Heart left ventricle (tissue), 16 donors: ENCODE results near the gene VAPA. TPM values are rescaled to one million over a fixed set of nuclear protein-coding genes. Genes with fewer than 3 reads are reported as not detected.

Source experiments
- ATAC-seq, 4 donors: fragments of 200-7000 bp; cut with Tn5 transposase; one replicate each; pipeline ENCODE4 v1.9.1; 2020 to 2022; ENCODE audit warnings: moderate library complexity in 4 of 4, mild to moderate bottlenecking in 3 of 4, moderate number of reproducible peaks in 1 of 4
- DNase-seq, 5 donors: peaks; one replicate each; pipeline ENCODE4 v3.0.0-alpha.2; 2020
- H3K27ac ChIP-seq, 12 donors: fragments of 200-600 bp; sonication (generic) in 4 of 12; one replicate each; pipeline versions ENCODE4 v1.5.0 to v1.8.0; 2016 to 2022; ENCODE audit warnings: mild to moderate bottlenecking in 2 of 12
- H3K27me3 ChIP-seq, 9 donors: fragments of 200-600 bp; sonication (generic) in 2 of 9; one replicate each; pipeline versions ENCODE4 v1.5.1 to v1.8.0; 2016 to 2022; ENCODE audit warnings: mild to moderate bottlenecking in 3 of 9
- H3K36me3 ChIP-seq, 9 donors: fragments of 200-600 bp; sonication (generic) in 2 of 9; one replicate each; pipeline versions ENCODE4 v1.5.0 to v1.8.0; 2018 to 2022; ENCODE audit warnings: mild to moderate bottlenecking in 2 of 9
- H3K4me1 ChIP-seq, 12 donors: fragments of 200-600 bp; sonication (generic) in 4 of 12; one replicate each; pipeline versions ENCODE4 v1.5.0 to v1.8.0; 2016 to 2022; ENCODE audit warnings: mild to moderate bottlenecking in 3 of 12
- H3K4me3 ChIP-seq, 12 donors: fragments of 200-600 bp; sonication (generic) in 4 of 12; one replicate each; pipeline versions ENCODE4 v1.5.0 to v1.8.0; 2017 to 2022; ENCODE audit warnings: mild to moderate bottlenecking in 9 of 12, moderate library complexity in 4 of 12
- H3K9me3 ChIP-seq, 12 donors: fragments of 200-600 bp; sonication (generic) in 4 of 12; one replicate each; pipeline versions ENCODE4 v1.5.0 to v1.8.0; 2016 to 2022; ENCODE audit warnings: mild to moderate bottlenecking in 1 of 12
- CTCF ChIP-seq, 12 donors: fragments of 200-600 bp; sonication (generic) in 4 of 12; IDR thresholded peaks; one replicate each; pipeline versions ENCODE4 v1.5.0 to v1.8.0; 2018 to 2022; ENCODE audit warnings: antibody characterized with exemption in 12 of 12, mild to moderate bottlenecking in 5 of 12
- POLR2A ChIP-seq, 2 donors: fragments of 450-650 bp; IDR thresholded peaks; one replicate each; pipeline ENCODE4 v1.6.1; 2017; ENCODE audit warnings: antibody characterized with exemption in 2 of 2, mild to moderate bottlenecking in 2 of 2, moderate library complexity in 2 of 2
- WGBS, 4 donors: extraction: QIAGEN DNeasy Blood & Tissue Kit in 2 of 4; methylation state at CpG; one replicate each; pipeline versions ENCODE4 v1.1.5 to v1.1.7; 2013 to 2018; 5-methylcytosine and 5-hydroxymethylcytosine counted together
- intact Hi-C, 10 donors: fragments of 100-400 bp; cut with DNase I; formaldehyde crosslinking; loops; one replicate each; pipeline versions ENCODE4 v1.11.1 to v1.14.2; 2022
- polyA plus RNA-seq, 2 donors: library from polyadenylated mRNA; stranded (reverse); fragments of 200-250 nt; gene quantifications; one replicate each; pipeline ENCODE4 v1.2.3, GENCODE V29; 2013
- total RNA-seq, 9 donors: library from RNA; depleted of rRNA in 2 of 9; stranded (reverse); fragments of >200 nt in 2 of 9; fragmentation: NEBNext Ultra II Directional in 3 of 9; extraction: Animal tissue kit (Norgen Biotek cat#: 25700) in 3 of 9; gene quantifications; one replicate each; pipeline versions ENCODE4 v1.1.0 to v1.2.4, GENCODE V29; 2016 to 2023
- donor health status: ischemic (EF 13 %, LVEDD 7.1; RV severe dilation, severe dysfunction).
- donor health status: healthy with polysubstance abuse.
- donor health status: DM: no; HTN: yes; CAD: no.
- donor health status: DM: no; HTN: no; CAD: no.
- donor health status: ischemic (EF 25% LVEDD 6.9; RV normal size, moderate dysfunction).
- donor health status: ischemic (EF 25% LVEDD 5.7; RV mildly dilated, moderate dysfunction).
- donor health status: healthy.
- donor health status: DM: yes; HTN: yes; CAD: no.
- donor health status: ischemic (EF 35%, LVEDD 5.7; RV mildly dilated, moderate dysfunction).
- donor health status: nonischemic (EF 11% LVEDD 7.7; RV severe dilation, severe dysfunction).
- donor health status: DM: yes; HTN: yes; CAD: no.
- donor health status: PGD.
- donor health status: ischemic (EF 29% LVEDD 5.4; RV normal size, mild dysfunction).
- donor health status: nonischemic (EF 23%, LVEDD 6.1; RV moderate dilation, normal function).

VAPA gene
- total and polyA plus RNA-seq, 11 donors = 107 to 289 (median 201) TPM

GRCh38 chr18:9947248-9947647, 33.4 kb downstream of the VAPA start:
- 49 to 64% (median 57%) methylated on average over 1 of the region's 1 CpG for WGBS, 4 donors
- ATAC-seq (no peak), DNase-seq (no peak)
- Histone ChIP-seq H3K4me3 (no peak overlapping the region), H3K9me3 (no peaks in the 10 kb centered on the region), H3K4me1 (peaks cover 0 to 19% (median 2%) of the 10 kb centered on the region in 12 donors), H3K27me3 (no peaks in the 10 kb centered on the region), H3K36me3 (peaks cover 0 to 96% (median 71%) of the 10 kb centered on the region in 9 donors), H3K27ac (no peak overlapping the region)
- no peak for TF ChIP-seq CTCF (IDR thresholded peaks at IDR 0.05)
- no peak for TF ChIP-seq POLR2A (IDR thresholded peaks at IDR 0.05)
- intact Hi-C loops = loop anchor here in 3 of 10 donors (10.0 kb wide), 2 partner anchors 142 to 352 kb away; no protein-coding TSS in a partner anchor

GRCh38 chr18:9949315-9949714, 35.5 kb downstream of the VAPA start:
- TF ChIP-seq POLR2A (IDR thresholded peaks at IDR 0.05) = no peak
- TF ChIP-seq CTCF (IDR thresholded peaks at IDR 0.05) = no peak
- Histone ChIP-seq H3K4me3 (no peak overlapping the region), H3K4me1 (peaks cover 0 to 24% (median under 1%) of the 10 kb centered on the region in 12 donors), H3K27ac (no peak overlapping the region), H3K9me3 (no peaks in the 10 kb centered on the region), H3K27me3 (no peaks in the 10 kb centered on the region), H3K36me3 (peaks cover 0 to 98% (median 86%) of the 10 kb centered on the region in 9 donors)
- no peak for ATAC-seq
- DNase-seq = no peak
- intact Hi-C loops = loop anchor here in 3 of 10 donors (10.0 kb wide), 2 partner anchors 145 to 355 kb away; no protein-coding TSS in a partner anchor
- 93 to 99% (median 95%) methylated on average over 2 of the region's 2 CpGs for WGBS, 4 donors

GRCh38 chr18:9949861-9950260, 36.0 kb downstream of the VAPA start:
- 87 to 94% (median 90%) methylated on average over 5 of the region's 5 CpGs for WGBS, 4 donors
- Histone ChIP-seq H3K27ac (peak overlapping the region in 1 of 12 donors; percentile 40), H3K36me3 (peaks cover 0 to 98% (median 86%) of the 10 kb centered on the region in 9 donors), H3K27me3 (no peaks in the 10 kb centered on the region), H3K4me3 (no peak overlapping the region), H3K9me3 (no peaks in the 10 kb centered on the region), H3K4me1 (peaks cover 0 to 24% (median 0%) of the 10 kb centered on the region in 12 donors)
- ATAC-seq (no peak), DNase-seq (no peak)
- TF ChIP-seq POLR2A (IDR thresholded peaks at IDR 0.05) = no peak
- no peak for TF ChIP-seq CTCF (IDR thresholded peaks at IDR 0.05)
- intact Hi-C loops = loop anchor here in 8 of 10 donors (5.0 to 10.0 kb wide), 7 partner anchors 138 to 375 kb away; partner anchors contain the start of gene RAB31 (in 1 of the 8)

GRCh38 chr18:9950289-9951016, 36.6 kb downstream of the VAPA start:
- peak overlapping the region in 1 of 12 donors; percentile 40 for H3K27ac ChIP-seq
- no peaks in the 10 kb centered on the region for H3K9me3 ChIP-seq
- no peak overlapping the region for H3K4me3 ChIP-seq
- peaks cover 0 to 98% (median 89%) of the 10 kb centered on the region in 9 donors for H3K36me3 ChIP-seq
- 67 to 73% (median 70%) methylated on average over 3 of the region's 3 CpGs for WGBS, 4 donors
- TF ChIP-seq POLR2A (IDR thresholded peaks at IDR 0.05) (no peak), CTCF (IDR thresholded peaks at IDR 0.05) (no peak)
- peaks cover 0 to 24% (median 0%) of the 10 kb centered on the region in 12 donors for H3K4me1 ChIP-seq
- intact Hi-C loops = loop anchor here in 7 of 10 donors (5.0 to 10.0 kb wide), 6 partner anchors 138 to 376 kb away; partner anchors contain the start of gene RAB31 (in 1 of the 7)
- H3K27me3 ChIP-seq = no peaks in the 10 kb centered on the region
- DNase-seq (no peak), ATAC-seq (no peak)
